ENCODE measurements around the gene SYT3.

The SYT3 gene

GRCh38 chr19:50667177-50667758 is 27.6 kb upstream of the SYT3 start:
- no peak overlapping the region for H3K4me3 ChIP-seq (ENCODE audit: low read depth, low read length)
- TF ChIP-seq CTCF (IDR thresholded peaks at IDR 0.05; ENCODE audit: low read depth, low read length): no peak

DNA sequence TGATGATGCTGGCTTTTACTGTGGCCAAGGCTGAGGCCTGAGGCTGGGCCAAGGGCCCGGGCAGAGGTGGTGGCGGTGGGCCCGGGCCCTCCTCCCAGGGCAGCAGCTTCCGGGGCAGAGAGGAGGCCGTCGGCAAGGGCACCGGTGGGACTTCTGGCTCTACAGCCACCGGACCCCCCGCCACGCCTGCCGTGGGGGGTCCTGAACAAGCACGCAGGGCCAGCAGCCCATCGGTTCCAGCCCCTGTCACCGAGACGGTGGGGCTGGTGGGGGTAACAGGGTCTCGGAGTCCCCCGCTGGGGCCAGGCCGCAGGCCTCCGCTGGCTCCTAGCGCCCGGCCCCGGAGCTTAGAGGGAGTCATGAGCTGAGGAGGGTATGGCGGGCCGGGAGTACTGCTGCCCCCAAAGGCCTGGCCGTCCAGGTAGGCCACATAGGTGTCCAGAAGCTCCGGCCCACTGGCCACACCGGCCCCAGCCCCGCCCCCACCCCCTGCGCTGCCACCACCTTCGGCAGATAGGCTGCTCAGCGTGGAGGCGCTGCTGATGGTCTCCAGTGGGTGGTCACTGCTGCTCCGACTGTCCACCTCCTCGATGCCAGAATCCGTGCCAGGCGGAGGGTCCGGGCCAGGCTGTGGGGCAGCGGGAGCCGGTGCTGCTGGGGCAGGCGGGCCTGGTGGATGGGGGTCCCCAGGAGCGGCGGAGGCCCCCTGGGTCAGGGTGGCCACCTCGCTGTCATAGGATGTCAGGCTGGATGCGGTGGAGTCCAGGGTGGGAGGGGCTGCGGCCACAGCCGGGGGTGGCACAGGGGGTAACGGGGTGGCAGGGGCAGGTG is 26.9 kb upstream of the SYT3 start:
- no peak for TF ChIP-seq CTCF (IDR thresholded peaks at IDR 0.05; ENCODE audit: low read depth, low read length)
- no peak overlapping the region for H3K4me3 ChIP-seq (ENCODE audit: low read depth, low read length)

DNA sequence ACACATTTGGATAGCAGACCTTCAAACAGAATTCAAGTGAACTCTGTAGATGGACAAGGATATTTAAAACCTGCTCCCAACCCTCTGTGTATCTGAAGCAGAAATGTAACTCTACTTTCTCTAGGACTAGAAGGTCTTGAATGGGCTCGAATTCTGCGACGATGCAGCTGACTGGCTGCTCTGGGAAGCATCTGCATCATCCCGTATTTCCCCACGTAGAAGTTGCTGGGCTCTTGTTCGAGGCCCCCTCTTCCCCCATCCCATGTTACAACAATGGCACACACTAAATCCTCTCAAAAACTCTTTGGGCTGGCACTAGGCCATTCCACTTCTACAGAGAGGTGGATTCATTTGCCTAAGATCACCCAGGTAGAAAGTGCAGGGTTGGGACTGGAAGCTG is 24.5 kb upstream of the SYT3 start:
- H3K4me3 ChIP-seq (ENCODE audit: low read depth, low read length): no peak overlapping the region
- no peak for TF ChIP-seq CTCF (IDR thresholded peaks at IDR 0.05; ENCODE audit: low read depth, low read length)

DNA sequence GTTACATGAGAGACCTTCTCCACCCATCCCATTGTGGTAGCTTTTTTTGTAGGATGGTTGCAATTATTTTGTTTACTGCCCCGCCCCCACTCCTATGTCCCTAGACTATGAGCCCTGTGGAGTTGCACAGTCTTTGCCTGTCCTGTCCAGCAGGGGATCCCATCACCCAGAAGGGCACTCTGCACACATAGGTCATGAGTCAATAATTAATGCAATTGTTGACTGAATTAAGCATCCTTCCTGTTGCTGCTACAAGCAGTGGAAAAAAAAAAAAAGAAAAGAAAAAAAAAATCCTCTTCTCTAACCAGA is 23.8 kb upstream of the SYT3 start:
- no peak overlapping the region for H3K4me3 ChIP-seq (ENCODE audit: low read depth, low read length)
- no peak for TF ChIP-seq CTCF (IDR thresholded peaks at IDR 0.05; ENCODE audit: low read depth, low read length)

- TF ChIP-seq CTCF (IDR thresholded peaks at IDR 0.05; ENCODE audit: low read depth, low read length): no peak
- H3K4me3 ChIP-seq (ENCODE audit: low read depth, low read length): no peak overlapping the region
These were observed 23.2 kb upstream of the SYT3 start for GRCh38 chr19:50662651-50663481.

DNA sequence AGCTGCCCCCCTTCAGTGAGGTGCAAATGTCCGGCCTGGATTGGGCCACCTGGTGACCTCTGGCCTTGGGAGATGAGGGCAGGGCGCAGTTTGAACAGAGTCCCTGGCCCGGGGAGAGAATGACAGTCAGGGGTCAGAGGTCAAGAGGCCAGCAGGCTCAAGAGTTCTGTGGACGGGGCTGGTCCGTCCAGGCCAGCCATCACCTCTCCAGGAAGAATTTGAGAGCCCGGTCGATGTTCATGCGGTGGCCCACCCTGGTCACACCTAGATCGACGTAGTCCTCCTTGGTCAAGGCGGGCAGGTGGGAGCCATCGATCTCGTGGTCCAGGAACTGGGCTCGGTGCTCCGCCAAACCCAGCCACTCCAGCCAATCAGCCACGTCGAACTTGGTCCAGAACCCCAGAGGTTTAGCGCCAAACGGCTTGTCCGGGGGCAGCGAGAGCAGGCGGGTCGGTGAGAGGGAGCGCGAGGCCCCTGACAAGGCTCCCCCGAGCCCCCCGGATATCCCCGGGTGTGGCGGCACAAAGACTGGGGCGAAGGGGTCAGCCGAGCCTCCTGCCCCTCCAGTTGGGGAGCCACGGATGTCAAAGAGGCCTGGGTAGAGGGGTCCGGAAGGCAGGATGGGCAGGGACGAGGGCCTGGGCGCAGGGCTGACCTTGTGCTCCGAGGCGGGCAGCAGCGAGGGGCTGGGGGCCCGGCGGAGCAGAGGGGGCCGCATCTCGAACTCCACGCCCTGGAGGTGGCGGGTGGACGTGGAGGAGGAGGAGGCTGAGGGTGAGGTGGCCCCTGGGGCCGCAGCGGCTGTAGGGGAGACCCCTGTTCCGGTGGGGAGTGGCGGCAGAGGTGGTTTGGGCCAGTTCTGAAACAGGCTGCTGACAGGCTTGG is 22.3 kb upstream of the SYT3 start:
- no peak for TF ChIP-seq CTCF (IDR thresholded peaks at IDR 0.05; ENCODE audit: low read depth, low read length)
- no peak overlapping the region for H3K4me3 ChIP-seq (ENCODE audit: low read depth, low read length)
